GM12874 (cell line): Measurements from ENCODE around the gene SYNDIG1.
A peak's percentile ranks its signal among the peaks of the same experiment; 100 is the strongest.

ENCODE experiments used
- TF ChIP-seq, protein P1 (sequence below): IDR thresholded peaks from 2 replicates; pipeline ENCODE4 v1.5.1; 2011; ENCODE audit warnings: low read depth, mild to moderate bottlenecking, control low read depth, low read length, moderate library complexity; ENCODE audit not compliant: insufficient read depth

The SYNDIG1 gene

DNA sequence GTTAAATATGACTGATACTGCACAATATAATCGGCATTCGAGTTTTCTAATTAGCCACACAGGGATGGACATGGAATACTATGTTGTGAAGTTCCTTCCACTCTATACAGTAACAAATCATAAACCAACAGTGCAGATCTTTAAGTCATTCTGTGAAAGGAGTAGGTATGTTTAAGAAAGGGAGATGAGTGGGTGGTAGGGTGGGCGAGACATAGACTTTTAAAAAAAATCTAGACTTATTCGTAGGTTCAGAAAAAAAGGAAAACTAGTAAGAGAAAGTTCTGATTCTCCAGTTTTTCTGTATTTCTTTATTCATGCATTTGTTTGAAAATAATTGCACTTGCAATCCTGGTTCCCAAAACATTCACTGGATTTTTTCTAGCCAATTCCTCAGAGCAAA, 61.8 kb downstream of the SYNDIG1 start:
- TF ChIP-seq, protein P1, sequence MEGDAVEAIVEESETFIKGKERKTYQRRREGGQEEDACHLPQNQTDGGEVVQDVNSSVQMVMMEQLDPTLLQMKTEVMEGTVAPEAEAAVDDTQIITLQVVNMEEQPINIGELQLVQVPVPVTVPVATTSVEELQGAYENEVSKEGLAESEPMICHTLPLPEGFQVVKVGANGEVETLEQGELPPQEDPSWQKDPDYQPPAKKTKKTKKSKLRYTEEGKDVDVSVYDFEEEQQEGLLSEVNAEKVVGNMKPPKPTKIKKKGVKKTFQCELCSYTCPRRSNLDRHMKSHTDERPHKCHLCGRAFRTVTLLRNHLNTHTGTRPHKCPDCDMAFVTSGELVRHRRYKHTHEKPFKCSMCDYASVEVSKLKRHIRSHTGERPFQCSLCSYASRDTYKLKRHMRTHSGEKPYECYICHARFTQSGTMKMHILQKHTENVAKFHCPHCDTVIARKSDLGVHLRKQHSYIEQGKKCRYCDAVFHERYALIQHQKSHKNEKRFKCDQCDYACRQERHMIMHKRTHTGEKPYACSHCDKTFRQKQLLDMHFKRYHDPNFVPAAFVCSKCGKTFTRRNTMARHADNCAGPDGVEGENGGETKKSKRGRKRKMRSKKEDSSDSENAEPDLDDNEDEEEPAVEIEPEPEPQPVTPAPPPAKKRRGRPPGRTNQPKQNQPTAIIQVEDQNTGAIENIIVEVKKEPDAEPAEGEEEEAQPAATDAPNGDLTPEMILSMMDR, result no peak

DNA sequence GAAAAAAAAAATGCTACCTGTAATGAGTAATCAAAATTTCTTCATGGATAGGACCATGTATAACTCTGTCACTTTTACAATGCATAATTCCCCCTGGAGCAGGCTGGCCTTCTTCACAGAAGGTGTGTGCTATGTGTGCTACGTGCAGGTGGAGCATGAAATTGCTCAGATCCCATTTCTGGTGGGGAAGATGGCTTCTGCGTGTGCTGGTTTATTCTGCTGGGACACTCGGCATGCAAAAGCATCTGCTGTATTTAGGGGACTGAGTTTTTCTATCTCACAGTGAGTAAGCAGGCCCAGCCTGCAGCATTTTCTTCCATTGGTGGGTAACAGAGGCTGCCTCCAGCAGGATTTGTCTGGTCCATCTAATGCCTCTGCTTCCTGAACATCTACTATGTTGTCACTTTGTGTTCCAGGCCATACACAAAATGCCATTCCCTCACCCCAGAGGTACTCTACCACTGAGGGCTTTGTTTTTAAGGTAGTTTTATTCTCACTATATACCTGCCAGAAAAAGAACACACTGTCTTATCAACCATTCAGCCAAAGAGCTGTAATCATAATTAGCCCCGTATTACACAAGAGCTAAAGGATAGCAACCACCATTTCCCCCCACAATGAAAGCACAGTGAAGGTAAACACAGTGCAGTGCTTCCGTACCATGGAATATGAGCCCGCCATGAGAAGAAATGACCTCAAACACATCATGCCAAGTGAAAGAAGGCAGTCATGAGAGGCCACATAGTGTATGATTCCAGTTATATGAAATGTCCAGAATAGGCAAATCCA, 62.4 kb downstream of the SYNDIG1 start:
- TF ChIP-seq, protein P1, result no peak

DNA sequence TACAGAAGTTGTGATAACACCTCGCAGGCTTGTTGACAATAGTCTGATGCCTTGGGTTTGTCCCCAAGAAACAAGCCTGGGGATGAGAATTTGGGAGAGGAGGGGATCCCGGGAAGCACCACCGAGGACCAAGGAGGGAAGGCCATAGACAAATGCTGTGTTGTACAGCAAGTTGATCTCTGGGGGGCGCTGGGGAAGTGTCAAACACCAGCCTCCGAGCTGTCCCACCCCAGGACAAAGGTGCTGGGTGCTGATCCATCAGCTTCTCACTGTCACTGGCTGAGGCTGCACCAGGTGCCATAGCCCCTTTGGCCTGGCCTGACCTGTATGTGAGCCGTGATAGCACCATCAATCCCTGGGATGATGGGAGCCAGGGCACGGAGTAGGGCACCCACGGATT, 64.0 kb downstream of the SYNDIG1 start:
- TF ChIP-seq, protein P1, result 0 out of 2 replicates have a peak, but pooled peaks have one; percentile 4

DNA sequence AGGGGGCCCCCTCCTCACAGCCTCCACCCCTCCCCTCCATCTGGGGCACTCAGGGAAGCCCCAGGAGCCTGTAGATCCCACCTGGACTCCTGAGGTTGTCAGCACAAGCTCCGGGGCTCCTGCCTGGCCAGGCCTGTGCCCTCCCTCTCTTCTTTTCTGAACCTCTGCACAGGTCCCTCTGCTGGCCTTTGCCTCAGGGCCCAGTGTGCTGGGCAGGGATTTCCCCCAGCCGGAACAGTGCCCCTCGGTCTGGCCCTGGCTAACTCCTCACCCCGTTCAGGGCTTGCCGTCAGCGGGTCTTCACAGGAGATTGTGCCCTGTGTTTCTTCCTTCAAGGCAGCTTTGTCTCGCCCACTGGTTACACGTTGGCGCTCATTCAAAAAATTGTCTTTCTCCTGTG, 64.9 kb downstream of the SYNDIG1 start:
- TF ChIP-seq, protein P1, result no peak

DNA sequence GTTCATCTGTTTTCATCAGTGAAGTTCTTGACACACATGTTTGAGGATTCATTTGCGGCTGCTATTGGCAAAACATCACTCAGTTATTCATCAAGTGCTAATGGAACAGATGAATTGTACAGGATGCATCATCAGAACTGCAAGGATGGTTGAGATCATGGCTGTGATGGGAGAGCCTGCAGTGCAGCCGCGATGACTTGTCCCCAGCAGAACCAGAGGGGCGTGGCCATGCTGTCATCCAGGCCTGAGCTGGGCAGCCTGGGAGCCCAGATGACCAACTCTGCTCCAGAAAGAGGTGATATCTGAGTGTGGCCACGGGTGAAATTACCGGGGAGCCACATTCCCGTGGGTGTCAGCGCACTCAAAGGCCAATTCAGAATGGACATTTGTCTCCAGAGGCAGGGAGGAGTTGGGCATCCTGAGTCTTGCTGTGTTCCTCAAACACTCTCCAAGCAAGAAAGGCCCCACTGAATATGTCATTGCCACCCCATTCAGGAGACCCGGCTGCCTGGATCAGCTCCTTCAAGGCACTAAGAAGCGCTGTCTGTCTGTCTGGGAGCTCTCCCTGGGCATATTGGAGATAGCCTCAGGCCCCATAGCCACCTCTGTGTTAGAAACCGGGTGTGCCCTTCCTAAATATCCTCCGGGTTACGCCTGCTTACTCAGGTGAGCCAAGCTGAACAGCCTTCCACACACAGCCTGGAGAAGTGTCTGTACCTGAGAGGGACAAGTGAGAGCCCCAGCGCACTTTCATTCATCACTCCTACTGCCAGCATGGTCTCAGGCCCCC, 66.7 kb downstream of the SYNDIG1 start:
- TF ChIP-seq, protein P1, result no peak

DNA sequence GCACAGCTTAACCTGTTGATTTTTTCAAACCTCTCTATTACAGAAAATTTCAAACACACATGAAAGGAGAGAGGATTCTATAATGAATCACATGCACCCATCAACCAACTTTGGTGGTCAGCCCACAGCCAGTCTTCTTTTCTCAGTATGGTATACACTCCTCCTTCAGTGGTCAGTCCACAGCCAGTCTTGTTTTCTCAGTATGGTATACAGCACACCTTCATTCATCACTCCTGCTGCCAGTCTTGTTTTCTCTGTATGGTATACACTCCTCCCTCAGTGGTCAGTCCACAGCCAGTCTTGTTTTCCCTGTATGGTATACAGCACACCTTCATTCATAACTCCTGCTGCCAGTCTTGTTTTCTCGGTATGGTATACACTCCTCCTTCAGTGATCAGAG, 67.8 kb downstream of the SYNDIG1 start:
- TF ChIP-seq, protein P1, result no peak

DNA sequence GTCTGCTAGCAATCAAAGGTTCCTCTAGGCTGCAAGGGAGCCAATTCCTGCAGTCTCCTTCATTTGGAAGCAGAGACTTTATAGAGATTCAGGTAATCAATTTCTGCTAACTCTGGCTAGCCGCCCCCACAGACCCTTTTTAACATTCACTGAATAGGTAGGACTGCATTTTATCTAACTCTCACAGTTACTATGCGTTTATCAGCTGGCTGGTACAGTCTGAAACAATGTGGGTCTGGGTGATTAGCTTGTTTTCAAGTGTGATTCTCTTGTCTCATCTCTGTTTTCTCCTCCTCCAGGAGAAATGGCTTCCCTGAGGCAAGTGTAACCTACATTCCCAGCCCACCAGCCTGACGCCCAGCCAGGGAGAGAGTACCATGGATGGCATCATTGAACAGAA, 73.3 kb downstream of the SYNDIG1 start:
- TF ChIP-seq, protein P1, result no peak
